A549 (cell line): ENCODE results near the gene COL28A1.

Experiments
- FOSB ChIP-seq: fragments of 250-450 bp; sonication (Bioruptor Pico); IDR thresholded peaks from 2 replicates; pipeline ENCODE4 v1.5.0; 2020; ENCODE audit warnings: mild to moderate bottlenecking, moderate library complexity
- MYC ChIP-seq: IDR thresholded peaks from 2 replicates; pipeline ENCODE4 v1.6.1; 2012; ENCODE audit warnings: mild to moderate bottlenecking, inconsistent platforms, low read length, improper control_type of control experiment, borderline replicate concordance
- RFX5 ChIP-seq: fragments of 450-650 bp; IDR thresholded peaks from 2 replicates; pipeline ENCODE4 v1.7.1; 2014; ENCODE audit warnings: antibody characterized with exemption, mild to moderate bottlenecking, moderate library complexity

GRCh38 chr7:7526006-7526405 is 9.7 kb downstream of the COL28A1 start:
- TF ChIP-seq MYC (no peak), RFX5 (no peak), FOSB (no peak)
